ENCODE results near the gene FAM174C. TPM values are rescaled to one million over a fixed set of nuclear protein-coding genes. Genes with fewer than 3 reads are reported as not detected.

FAM174C gene
- polyA plus RNA-seq, 1 of the 3 experiments (the other 2 are of a cell fraction), result 78.0 TPM

DNA sequence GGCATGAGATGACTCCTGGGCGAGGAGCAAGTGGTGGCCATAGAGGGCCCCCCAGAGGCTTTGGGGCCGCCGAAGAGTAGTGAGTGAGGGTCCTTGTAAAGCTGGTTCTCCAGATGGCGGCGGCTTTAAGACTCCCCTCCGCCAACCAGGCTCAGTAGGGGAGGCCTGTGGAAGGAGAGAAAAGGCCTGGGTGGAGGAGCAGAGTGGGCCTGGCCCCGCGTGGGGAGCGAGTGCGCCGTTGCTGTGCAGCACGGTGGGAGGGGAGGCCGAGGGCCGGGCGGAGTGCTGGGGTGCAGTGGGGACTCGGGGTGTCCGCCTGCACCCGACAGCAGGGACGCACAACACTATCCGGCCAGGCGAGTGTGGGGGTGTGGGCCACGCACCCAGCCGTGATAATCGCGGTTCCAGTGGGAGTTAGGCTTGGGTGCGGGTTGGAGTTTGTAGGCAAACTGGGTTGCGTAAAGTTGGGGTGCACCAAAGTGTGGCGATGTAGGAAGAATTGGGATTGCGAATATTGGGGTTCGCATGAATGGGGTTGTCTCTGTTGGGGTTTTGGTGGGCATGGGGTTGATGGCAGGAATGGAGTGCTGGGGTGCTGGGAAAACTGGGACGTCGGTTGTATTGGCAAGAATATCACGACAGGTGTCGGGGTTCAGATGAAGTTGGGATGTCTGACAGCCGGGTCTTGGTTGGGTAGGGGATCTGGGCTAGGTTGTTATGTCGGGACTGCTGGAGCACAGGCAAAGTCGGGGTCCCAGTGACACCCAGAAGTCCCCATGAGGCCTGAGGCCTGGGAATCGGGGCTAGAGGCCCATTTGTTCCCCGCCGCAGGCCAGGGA, 6.9 kb upstream of the FAM174C start:
- H3K4me1 ChIP-seq (ENCODE audit: control insufficient read depth in 1 of 2, insufficient read depth in 2 of 2, low read depth in 1 of 2, low read length in 1 of 2), result peaks cover 42 to 59% of the 10 kb centered on the region in 2 experiments; a peak in 3 of 4 replicates
- H3K27ac ChIP-seq (ENCODE audit: low read depth in 2 of 2, low read length in 1 of 2), result peak overlapping the region; percentile 20 to 91; a peak in 3 of 4 replicates
- H3K36me3 ChIP-seq (replicated peaks in 1 of 2; ENCODE audit: control insufficient read depth in 1 of 2, insufficient read depth in 2 of 2, low read length in 1 of 2), result peaks cover 28 to 35% of the 10 kb centered on the region in 2 experiments
- 0 out of 4 replicates have a peak overlapping the region, but pooled peaks of 1 of the 2 experiments have one; percentile 31 for H3K4me3 ChIP-seq (ENCODE audit: low read depth in 2 of 2, low read length in 1 of 2)
- H3K9ac ChIP-seq, result no peak overlapping the region
- no peaks in the 10 kb centered on the region for H3K9me3 ChIP-seq
- ChIA-PET CTCF (interaction anchor here (1.2 to 18.6 kb wide), 8 partner anchors 12 to 156 kb away, joined by 6 to 594 read pairs (median 20); partner anchors contain the start of genes ATP5F1D and MIDN), POLR2A (interaction anchor here (0.6 to 1.7 kb wide), 40 partner anchors 9 to 345 kb away, joined by 3 to 110 read pairs (median 5); partner anchors contain the start of genes APC2, ATP5F1D, CBARP and EFNA2)
- H3K9me2 ChIP-seq, result no peaks in the 10 kb centered on the region
- peaks cover 51% of the 10 kb centered on the region for H3F3A ChIP-seq (replicated peaks; ENCODE audit: insufficient read depth)
- WGBS (ENCODE audit: low lambda C conversion rate), result 84% methylated on average over 34 of the region's 40 CpGs
- H2AFZ ChIP-seq (ENCODE audit: low read depth), result no peak overlapping the region
- no peak for TF ChIP-seq USF1 (IDR thresholded peaks at IDR 0.05; ENCODE audit: borderline replicate concordance, low read depth)
- H3K4me2 ChIP-seq, result peak overlapping the region; percentile 66
- peaks cover 38% of the 10 kb centered on the region for H4K20me1 ChIP-seq (ENCODE audit: insufficient read depth)
- no peak for DNase-seq
- peaks cover 44% of the 10 kb centered on the region for H3K79me2 ChIP-seq (ENCODE audit: insufficient read depth)
- no peaks in the 10 kb centered on the region for H3K27me3 ChIP-seq (ENCODE audit: insufficient read depth)

DNA sequence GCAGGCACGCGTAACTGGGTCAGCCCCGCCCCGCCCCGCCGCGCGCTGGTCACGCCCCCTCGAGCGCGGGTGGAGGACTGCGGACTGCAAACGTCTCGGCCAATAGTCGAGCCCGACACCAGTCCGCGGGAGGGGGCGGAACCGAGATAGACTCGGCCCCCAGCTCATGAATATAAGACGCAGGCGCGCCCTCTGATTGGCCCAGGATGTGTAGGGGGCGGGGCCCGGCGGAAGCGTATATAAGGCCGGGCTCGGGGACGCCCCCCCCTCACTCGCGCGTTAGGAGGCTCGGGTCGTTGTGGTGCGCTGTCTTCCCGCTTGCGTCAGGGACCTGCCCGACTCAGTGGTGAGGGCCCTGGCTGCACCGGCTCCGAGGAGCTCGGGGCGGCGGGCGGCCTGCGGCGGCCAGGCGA, 6.3 kb upstream of the FAM174C start, which contains the start of gene CIRBP:
CIRBP (plus strand) TSS at position 268 of the 413 bp plus-strand sequence. CDS start 1,602 bp downstream, outside the sequence.
- H3K36me3 ChIP-seq (replicated peaks in 1 of 2; ENCODE audit: control insufficient read depth in 1 of 2, insufficient read depth in 2 of 2, low read length in 1 of 2), result peaks cover 35 to 41% of the 10 kb centered on the region in 2 experiments
- CTCF ChIA-PET, result interaction anchor here (0.6 to 18.6 kb wide), 9 partner anchors 8 to 87 kb away, joined by 3 to 594 read pairs (median 4); partner anchors contain the start of gene ATP5F1D
- H3F3A ChIP-seq (replicated peaks; ENCODE audit: insufficient read depth), result peaks cover 57% of the 10 kb centered on the region
- no peaks in the 10 kb centered on the region for H3K9me3 ChIP-seq
- POLR2A ChIA-PET, result interaction anchor here (0.6 to 1.7 kb wide), 43 partner anchors 10 to 345 kb away, joined by 3 to 110 read pairs (median 5); partner anchors contain the start of genes APC2, ATP5F1D, CBARP and EFNA2
- no peak within 1 kb of the TSS for H2AFZ ChIP-seq (ENCODE audit: low read depth)
- peak within 1 kb of the TSS; percentile 91 for H3K9ac ChIP-seq
- DNase-seq, result peak; percentile 97
- WGBS (ENCODE audit: low lambda C conversion rate), result 0% methylated on average over 7 of the region's 50 CpGs
- H3K27ac ChIP-seq (ENCODE audit: low read depth in 2 of 2, low read length in 1 of 2), result peak within 1 kb of the TSS; percentile 91 to 98
- H3K79me2 ChIP-seq (ENCODE audit: insufficient read depth), result peaks cover 50% of the 10 kb centered on the region
- H3K4me1 ChIP-seq (ENCODE audit: control insufficient read depth in 1 of 2, insufficient read depth in 2 of 2, low read depth in 1 of 2, low read length in 1 of 2), result peaks cover 47 to 62% of the 10 kb centered on the region in 2 experiments; a peak in 3 of 4 replicates
- H3K4me3 ChIP-seq (ENCODE audit: low read depth in 2 of 2, low read length in 1 of 2), result peak within 1 kb of the TSS; percentile 78 to 86
- peaks cover 44% of the 10 kb centered on the region for H4K20me1 ChIP-seq (ENCODE audit: insufficient read depth)
- H3K9me2 ChIP-seq, result no peaks in the 10 kb centered on the region
- peak within 1 kb of the TSS; percentile 98 for H3K4me2 ChIP-seq
- H3K27me3 ChIP-seq (ENCODE audit: insufficient read depth), result no peaks in the 10 kb centered on the region
- TF ChIP-seq PBX3 (IDR thresholded peaks at IDR 0.05) (no peak; the same call in 1 of the 2 replicates), TCF12 (IDR thresholded peaks at IDR 0.05) (no peak), SMC3 (IDR thresholded peaks at IDR 0.05; ENCODE audit: low read depth, low read length) (no peak), TAF1 (IDR thresholded peaks at IDR 0.05; ENCODE audit: borderline replicate concordance, low read depth, low read length) (peak; percentile 89), RAD21 (IDR thresholded peaks at IDR 0.05; ENCODE audit: low read length) (no peak), FOXJ3 (CRISPR knock-in tag; IDR thresholded peaks at IDR 0.05) (no peak), MXI1 (IDR thresholded peaks at IDR 0.05; ENCODE audit: low read depth, low read length) (0 out of 2 replicates have a peak, but pooled peaks have one; percentile 39), RFX5 (IDR thresholded peaks at IDR 0.05; ENCODE audit: low read length) (peak; percentile 63; the same call in 1 of the 2 replicates), FOSL2 (IDR thresholded peaks at IDR 0.05; ENCODE audit: borderline replicate concordance, low read depth) (no peak), JUND (IDR thresholded peaks at IDR 0.05) (no peak), ELF1 (IDR thresholded peaks at IDR 0.05) (no peak), ZBTB33 (IDR thresholded peaks at IDR 0.05; ENCODE audit: borderline replicate concordance, low read depth) (no peak), USF2 (IDR thresholded peaks at IDR 0.05; ENCODE audit: borderline replicate concordance, low read depth, low read length) (no peak), USF1 (IDR thresholded peaks at IDR 0.05; ENCODE audit: borderline replicate concordance, low read depth) (no peak), NRF1 (IDR thresholded peaks at IDR 0.05; ENCODE audit: low read depth, low read length) (peak; percentile 19; the same call in 1 of the 2 replicates), YY1 (IDR thresholded peaks at IDR 0.05; ENCODE audit: low read depth) (no peak), CHD2 (IDR thresholded peaks at IDR 0.05; ENCODE audit: low read length, partially characterized antibody) (no peak)
- TF ChIP-seq, protein P1, sequence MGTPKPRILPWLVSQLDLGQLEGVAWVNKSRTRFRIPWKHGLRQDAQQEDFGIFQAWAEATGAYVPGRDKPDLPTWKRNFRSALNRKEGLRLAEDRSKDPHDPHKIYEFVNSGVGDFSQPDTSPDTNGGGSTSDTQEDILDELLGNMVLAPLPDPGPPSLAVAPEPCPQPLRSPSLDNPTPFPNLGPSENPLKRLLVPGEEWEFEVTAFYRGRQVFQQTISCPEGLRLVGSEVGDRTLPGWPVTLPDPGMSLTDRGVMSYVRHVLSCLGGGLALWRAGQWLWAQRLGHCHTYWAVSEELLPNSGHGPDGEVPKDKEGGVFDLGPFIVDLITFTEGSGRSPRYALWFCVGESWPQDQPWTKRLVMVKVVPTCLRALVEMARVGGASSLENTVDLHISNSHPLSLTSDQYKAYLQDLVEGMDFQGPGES (IDR thresholded peaks at IDR 0.05; ENCODE audit: low read depth, low read length), result no peak

Data from SK-N-SH (cell line).